Keratinocyte (primary cell): ENCODE results near the gene SEMA4A. TPM values are rescaled to one million over a fixed set of nuclear protein-coding genes. Genes with fewer than 3 reads are reported as not detected.
"Not testable (repeated sequence)": the region's sequence is repeated elsewhere in the genome, so short reads cannot be mapped to it uniquely, and the experiment has no call there.

Experiments used
- DNase-seq: peaks from one replicate; pipeline ENCODE4 v3.0.0-alpha.2; 2011; ENCODE audit warnings: low read depth, missing footprints, low spot score
- FAIRE-seq: peaks from 2 replicates; lab custom pipeline; 2011; peaks lifted over from hg19 to GRCh38; lab: Jason Lieb, UNC
- H2AFZ ChIP-seq: 2 replicates; pipeline ENCODE4 v1.6.0; 2012; ENCODE audit warnings: low read length, control low read depth, inconsistent platforms; ENCODE audit not compliant: control insufficient read depth
- H3K27ac ChIP-seq: 2 replicates; pipeline ENCODE4 v1.5.1; 2011; ENCODE audit warnings: low read length; ENCODE audit not compliant: control insufficient read depth, insufficient read depth
- H3K27me3 ChIP-seq: 3 replicates; pipeline ENCODE4 v1.6.0; 2011; ENCODE audit warnings: low read length; ENCODE audit not compliant: control insufficient read depth, insufficient read depth; ENCODE audit errors: extremely low read depth
- H3K36me3 ChIP-seq, 2 experiments: 2 replicates in 1 of 2; 3 replicates in 1 of 2; pipeline ENCODE4 v1.5.1; 2011; ENCODE audit warnings: low read length in 2 of 2, mild to moderate bottlenecking in 1 of 2; ENCODE audit not compliant: control insufficient read depth in 2 of 2, insufficient read depth in 2 of 2; ENCODE audit errors: extremely low read depth in 1 of 2
- H3K4me1 ChIP-seq: 3 replicates; pipeline ENCODE4 v1.5.1; 2011; ENCODE audit warnings: low read length; ENCODE audit not compliant: control insufficient read depth, insufficient read depth; ENCODE audit errors: extremely low read depth
- H3K4me2 ChIP-seq: 3 replicates; pipeline ENCODE4 v1.6.0; 2011; ENCODE audit warnings: low read depth, low read length; ENCODE audit not compliant: control insufficient read depth, insufficient read depth; ENCODE audit errors: extremely low read depth
- H3K4me3 ChIP-seq, 3 experiments: fragments of 200-600 bp in 1 of 3; sonication (generic) in 1 of 3; 2 replicates in 2 of 3; 3 replicates in 1 of 3; pipeline ENCODE4 v1.5.1; 2011 to 2016; ENCODE audit warnings: low read length in 3 of 3, mild to moderate bottlenecking in 3 of 3, control low read depth in 2 of 3, inconsistent platforms in 1 of 3, low read depth in 1 of 3, mixed read lengths in 1 of 3, mixed run types in 1 of 3, moderate library complexity in 1 of 3; ENCODE audit not compliant: control insufficient read depth in 2 of 3, insufficient read depth in 2 of 3; ENCODE audit errors: extremely low read depth in 1 of 3
- H3K79me2 ChIP-seq: 2 replicates; pipeline ENCODE4 v1.6.0; 2012; ENCODE audit warnings: low read length; ENCODE audit not compliant: control insufficient read depth, insufficient read depth
- H3K9ac ChIP-seq: 3 replicates; pipeline ENCODE4 v1.6.0; 2011; ENCODE audit warnings: low read length; ENCODE audit not compliant: control insufficient read depth, insufficient read depth; ENCODE audit errors: extremely low read depth
- H3K9me1 ChIP-seq: 3 replicates; pipeline ENCODE4 v1.6.0; 2011; ENCODE audit warnings: low read length; ENCODE audit not compliant: control insufficient read depth, insufficient read depth; ENCODE audit errors: extremely low read depth
- H3K9me3 ChIP-seq: 2 replicates; pipeline ENCODE4 v1.5.1; 2012; ENCODE audit warnings: low read depth, low read length; ENCODE audit not compliant: control insufficient read depth
- H4K20me1 ChIP-seq: 3 replicates; pipeline ENCODE4 v1.6.0; 2011; ENCODE audit warnings: low read length; ENCODE audit not compliant: control insufficient read depth, insufficient read depth; ENCODE audit errors: extremely low read depth
- EZH2 ChIP-seq: IDR thresholded peaks from one replicate; pipeline ENCODE4 v1.6.1; 2012; ENCODE audit warnings: inconsistent platforms, mild to moderate bottlenecking, low read length, moderate library complexity
- dilution Hi-C: fragments of 300-500 bp; cut with MboI; formaldehyde crosslinking; loops from one replicate; pipeline ENCODE4 v1.7.0; 2020; ENCODE audit warnings: low sequenced_read_pairs; ENCODE audit not compliant: extremely low pct_ligation_motif_present
- polyA plus RNA-seq, 5 experiments: library from polyadenylated mRNA; depleted of rRNA in 3 of 5; stranded (reverse) in 3 of 5; stranded (forward) in 1 of 5; unstranded in 1 of 5; fragments of >200 nt; gene quantifications; 1 replicate in 1 of 5; 2 replicates in 3 of 5; 3 replicates in 1 of 5; pipeline versions ENCODE4 v1.2.1 to v1.2.3, GENCODE V29; 2011 to 2012; ENCODE audit warnings: missing spikeins in 2 of 5, low read depth in 1 of 5, low replicate concordance in 1 of 5
- TF ChIP-seq, protein P1 (sequence below), 3 experiments: IDR thresholded peaks in 1 of 3; conservative IDR thresholded peaks in 1 of 3; optimal IDR thresholded peaks in 1 of 3; 2 replicates in 2 of 3; 3 replicates in 1 of 3; pipeline versions ENCODE3 to v1.5.1; 2011; ENCODE audit warnings: low read length in 3 of 3, mild to moderate bottlenecking in 3 of 3, moderate library complexity in 2 of 3, control low read depth in 1 of 3, inconsistent platforms in 1 of 3; ENCODE audit not compliant: insufficient read depth in 2 of 3; ENCODE audit errors: extremely low read depth in 1 of 3

SEMA4A gene
- polyA plus RNA-seq, 1 donor (not counting 4 experiments of a cell fraction or from before 2014, with no cell fraction given): 7.9 TPM

DNA sequence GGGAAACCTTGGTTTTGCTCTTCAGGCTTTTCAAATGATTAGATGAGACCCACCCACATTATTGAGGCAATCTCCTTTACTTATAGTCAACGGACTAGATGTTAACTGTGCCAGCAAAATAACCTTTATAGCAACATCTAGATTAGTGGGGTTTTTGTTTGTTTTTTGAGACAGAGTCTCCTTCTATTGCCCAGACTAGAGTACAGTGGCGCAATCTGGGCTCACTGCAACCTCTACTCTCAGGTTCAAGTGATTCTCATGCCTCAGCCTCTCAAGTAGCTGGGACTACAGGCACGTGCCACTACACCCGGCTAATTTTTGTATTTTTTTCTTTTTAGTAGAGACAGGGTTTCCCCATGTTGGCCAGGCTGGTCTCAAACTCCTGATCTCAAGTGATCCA lies 36.9 kb downstream of the SEMA4A start:
- H3K27me3 ChIP-seq, DNase-seq, H3K4me3 ChIP-seq, H3K4me2 ChIP-seq, dilution Hi-C loops, H3K9me1 ChIP-seq, H3K4me1 ChIP-seq, H3K9ac ChIP-seq, H3K36me3 ChIP-seq, H3K27ac ChIP-seq, H2AFZ ChIP-seq, H4K20me1 ChIP-seq, FAIRE-seq, H3K9me3 ChIP-seq: not testable (repeated sequence)
- H3K79me2 ChIP-seq: peaks cover 12% of the 10 kb centered on the region

- H3K27ac ChIP-seq: no peak overlapping the region
- H3K27me3 ChIP-seq: no peaks in the 10 kb centered on the region
- H3K36me3 ChIP-seq: peaks cover 0 to 8% of the 10 kb centered on the region in 2 experiments
- H3K4me1 ChIP-seq: peaks cover 8% of the 10 kb centered on the region
- no peak for FAIRE-seq
- no peak overlapping the region for H3K4me2 ChIP-seq
- peaks cover 24% of the 10 kb centered on the region for H3K79me2 ChIP-seq
- no peaks in the 10 kb centered on the region for H3K9me3 ChIP-seq
- dilution Hi-C loops: no loop called here
- TF ChIP-seq, protein P1, sequence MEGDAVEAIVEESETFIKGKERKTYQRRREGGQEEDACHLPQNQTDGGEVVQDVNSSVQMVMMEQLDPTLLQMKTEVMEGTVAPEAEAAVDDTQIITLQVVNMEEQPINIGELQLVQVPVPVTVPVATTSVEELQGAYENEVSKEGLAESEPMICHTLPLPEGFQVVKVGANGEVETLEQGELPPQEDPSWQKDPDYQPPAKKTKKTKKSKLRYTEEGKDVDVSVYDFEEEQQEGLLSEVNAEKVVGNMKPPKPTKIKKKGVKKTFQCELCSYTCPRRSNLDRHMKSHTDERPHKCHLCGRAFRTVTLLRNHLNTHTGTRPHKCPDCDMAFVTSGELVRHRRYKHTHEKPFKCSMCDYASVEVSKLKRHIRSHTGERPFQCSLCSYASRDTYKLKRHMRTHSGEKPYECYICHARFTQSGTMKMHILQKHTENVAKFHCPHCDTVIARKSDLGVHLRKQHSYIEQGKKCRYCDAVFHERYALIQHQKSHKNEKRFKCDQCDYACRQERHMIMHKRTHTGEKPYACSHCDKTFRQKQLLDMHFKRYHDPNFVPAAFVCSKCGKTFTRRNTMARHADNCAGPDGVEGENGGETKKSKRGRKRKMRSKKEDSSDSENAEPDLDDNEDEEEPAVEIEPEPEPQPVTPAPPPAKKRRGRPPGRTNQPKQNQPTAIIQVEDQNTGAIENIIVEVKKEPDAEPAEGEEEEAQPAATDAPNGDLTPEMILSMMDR (optimal IDR thresholded peaks at IDR 0.05 in 1 of 3, IDR thresholded peaks at IDR 0.05 in 1 of 3, conservative IDR thresholded peaks at IDR 0.05 in 1 of 3; ENCODE audit: extremely low read depth in 1 of 3, insufficient read depth in 2 of 3, low read length in 3 of 3): no peak
- no peak for TF ChIP-seq EZH2
- H3K4me3 ChIP-seq: no peak overlapping the region
- no peaks in the 10 kb centered on the region for H4K20me1 ChIP-seq
- no peak overlapping the region for H2AFZ ChIP-seq
- no peak overlapping the region for H3K9ac ChIP-seq
- no peak for DNase-seq
- no peaks in the 10 kb centered on the region for H3K9me1 ChIP-seq
Measured at GRCh38 chr1:156191292-156191964, 38.0 kb downstream of the SEMA4A start.

- Histone ChIP-seq H3K4me2 (peak overlapping the region; percentile 77), H3K27ac (peak overlapping the region; percentile 83), H4K20me1 (no peaks in the 10 kb centered on the region), H3K9me1 (no peaks in the 10 kb centered on the region), H3K4me1 (peaks cover 8% of the 10 kb centered on the region), H3K9me3 (no peaks in the 10 kb centered on the region), H3K79me2 (peaks cover 38% of the 10 kb centered on the region), H2AFZ (peak overlapping the region; percentile 64), H3K9ac (peak overlapping the region; percentile 83), H3K4me3 (peak overlapping the region; percentile 29 to 67 (median 64)), H3K36me3 (peaks cover 2 to 8% of the 10 kb centered on the region in 2 experiments), H3K27me3 (no peaks in the 10 kb centered on the region)
- FAIRE-seq (no peak), DNase-seq (no peak)
- TF ChIP-seq, protein P1 (optimal IDR thresholded peaks at IDR 0.05 in 1 of 3, IDR thresholded peaks at IDR 0.05 in 1 of 3, conservative IDR thresholded peaks at IDR 0.05 in 1 of 3; ENCODE audit: extremely low read depth in 1 of 3, insufficient read depth in 2 of 3, low read length in 3 of 3): no peak
- no peak for TF ChIP-seq EZH2
- dilution Hi-C loops: no loop called here
Measured at GRCh38 chr1:156193208-156193487, 39.8 kb downstream of the SEMA4A start.
